ENCODE measurements around the gene ATP4B.

The ATP4B gene

DNA sequence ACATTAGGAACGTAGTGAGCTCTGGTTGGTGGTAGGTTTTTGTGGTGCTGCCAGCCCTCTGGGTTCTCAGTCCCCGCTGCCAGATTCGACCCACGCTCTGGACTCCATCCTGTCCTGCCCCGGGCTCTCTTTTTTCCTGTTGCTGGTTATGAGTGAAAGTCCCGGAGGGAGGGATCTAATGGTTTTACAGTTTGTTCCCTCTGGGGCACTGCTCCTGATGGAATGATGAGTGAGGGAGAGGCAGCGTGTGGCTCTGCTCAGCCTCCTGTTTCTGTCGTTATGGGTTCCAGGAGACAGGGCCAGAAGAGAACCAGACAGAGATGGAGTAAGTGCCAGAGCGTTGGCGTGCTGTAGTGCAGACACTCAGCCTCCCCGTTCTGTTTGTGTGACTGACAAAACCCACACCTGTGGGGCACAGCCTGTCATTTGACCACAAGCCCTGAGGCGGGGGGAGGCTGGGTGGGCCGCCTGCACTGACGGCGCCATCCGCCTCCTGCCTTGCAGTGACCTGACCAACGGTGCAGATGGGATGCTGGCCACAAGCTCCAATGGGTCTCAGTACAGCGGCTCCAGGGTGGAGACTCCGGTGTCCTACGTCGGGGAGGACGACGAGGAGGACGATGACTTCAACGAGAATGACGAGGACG, 18.3 kb downstream of the ATP4B start:
- Mint-ChIP-seq H3K27ac (no peak overlapping the region), H3K4me1 (no peaks in the 10 kb centered on the region), H3K9me3 (peaks cover 6% of the 10 kb centered on the region), H3K36me3 (ENCODE audit: low read depth) (peaks cover 79% of the 10 kb centered on the region), H3K27me3 (ENCODE audit: low read depth) (no peaks in the 10 kb centered on the region), H3K4me3 (no peak overlapping the region)
- no peak for TF ChIP-seq CTCF (IDR thresholded peaks at IDR 0.05; ENCODE audit: unreplicated experiment in 3 of 3)

DNA sequence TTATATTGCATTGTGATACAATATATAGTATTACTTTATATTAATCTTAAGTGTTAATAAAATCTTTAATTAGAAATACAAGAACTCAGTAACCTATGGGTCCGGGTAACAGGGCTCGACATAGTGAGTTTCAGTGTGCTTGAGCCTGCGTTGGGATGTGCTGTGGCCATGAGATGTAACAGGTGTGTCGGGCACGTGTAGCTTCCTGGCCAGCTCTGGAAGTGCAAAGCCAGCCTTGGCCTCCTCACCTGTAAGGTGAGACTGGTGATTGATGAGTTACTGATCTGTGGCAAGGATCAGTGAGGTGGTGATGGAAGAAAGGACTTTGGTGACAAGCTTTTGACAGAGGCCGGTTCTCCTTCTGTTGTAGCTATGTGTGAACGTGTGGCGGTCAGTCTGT, 19.2 kb downstream of the ATP4B start:
- no peaks in the 10 kb centered on the region for H3K27me3 Mint-ChIP-seq (ENCODE audit: low read depth)
- H3K36me3 Mint-ChIP-seq (ENCODE audit: low read depth): peaks cover 85% of the 10 kb centered on the region
- no peak overlapping the region for H3K4me3 Mint-ChIP-seq
- H3K27ac Mint-ChIP-seq: no peak overlapping the region
- H3K9me3 Mint-ChIP-seq: peaks cover 6% of the 10 kb centered on the region
- H3K4me1 Mint-ChIP-seq: no peaks in the 10 kb centered on the region
- no peak for TF ChIP-seq CTCF (IDR thresholded peaks at IDR 0.05; ENCODE audit: unreplicated experiment in 3 of 3)

GRCh38 chr13:113638173-113638746, 19.7 kb downstream of the ATP4B start:
- Mint-ChIP-seq H3K9me3 (peaks cover 6% of the 10 kb centered on the region), H3K27me3 (ENCODE audit: low read depth) (no peaks in the 10 kb centered on the region), H3K36me3 (ENCODE audit: low read depth) (peaks cover 86% of the 10 kb centered on the region), H3K4me3 (no peak overlapping the region), H3K4me1 (no peaks in the 10 kb centered on the region), H3K27ac (no peak overlapping the region)
- no peak for TF ChIP-seq CTCF (IDR thresholded peaks at IDR 0.05; ENCODE audit: unreplicated experiment in 3 of 3)

- peaks cover 6% of the 10 kb centered on the region for H3K9me3 Mint-ChIP-seq
- no peak overlapping the region for H3K27ac Mint-ChIP-seq
- H3K4me3 Mint-ChIP-seq: no peak overlapping the region
- no peak for TF ChIP-seq CTCF (IDR thresholded peaks at IDR 0.05; ENCODE audit: unreplicated experiment in 3 of 3)
- peaks cover 85% of the 10 kb centered on the region for H3K36me3 Mint-ChIP-seq (ENCODE audit: low read depth)
- no peaks in the 10 kb centered on the region for H3K4me1 Mint-ChIP-seq
- H3K27me3 Mint-ChIP-seq (ENCODE audit: low read depth): no peaks in the 10 kb centered on the region
These were observed 20.5 kb downstream of the ATP4B start for GRCh38 chr13:113637262-113638160.

DNA sequence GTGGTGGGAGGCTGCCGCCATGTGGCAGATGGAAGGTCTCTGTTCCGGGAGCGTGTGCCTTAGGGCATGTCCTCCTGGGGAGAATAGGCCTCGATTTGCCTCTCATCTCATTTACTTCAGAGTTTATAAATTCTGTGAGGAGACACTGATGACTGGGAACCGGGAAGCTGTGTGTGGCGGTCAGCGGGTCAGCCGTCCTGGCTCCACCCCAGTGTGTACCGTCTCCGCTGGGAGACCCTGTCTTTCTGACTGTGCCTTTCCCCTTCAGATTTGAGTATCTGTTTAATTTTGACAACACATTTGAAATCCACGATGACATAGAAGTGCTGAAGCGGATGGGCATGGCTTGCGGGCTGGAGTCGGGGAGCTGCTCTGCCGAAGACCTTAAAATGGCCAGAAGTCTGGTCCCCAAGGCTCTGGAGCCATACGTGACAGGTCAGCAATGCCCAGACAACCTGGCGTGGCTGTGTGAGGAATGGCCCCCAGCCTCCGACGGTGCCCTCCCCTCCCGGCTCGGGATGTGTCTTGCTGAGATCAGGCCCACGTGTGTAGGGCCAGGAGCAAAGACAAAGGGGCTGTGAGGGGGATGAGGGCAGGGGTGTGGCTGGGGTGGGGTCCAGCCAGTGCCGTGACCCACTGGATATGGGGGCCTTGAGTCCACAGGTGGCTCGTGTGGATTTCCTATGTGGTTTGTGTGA, 21.6 kb downstream of the ATP4B start:
- H3K4me1 Mint-ChIP-seq: no peaks in the 10 kb centered on the region
- H3K27me3 Mint-ChIP-seq (ENCODE audit: low read depth): no peaks in the 10 kb centered on the region
- no peak overlapping the region for H3K4me3 Mint-ChIP-seq
- peaks cover 80% of the 10 kb centered on the region for H3K36me3 Mint-ChIP-seq (ENCODE audit: low read depth)
- no peaks in the 10 kb centered on the region for H3K9me3 Mint-ChIP-seq
- TF ChIP-seq CTCF (IDR thresholded peaks at IDR 0.05; ENCODE audit: unreplicated experiment in 3 of 3): no peak
- H3K27ac Mint-ChIP-seq: no peak overlapping the region

All from nephron (organoid).